ENCODE data around the gene CDC42EP1. TPM values are rescaled to one million over a fixed set of nuclear protein-coding genes. Genes with fewer than 3 reads are reported as not detected.
"Not testable (repeated sequence)": the region's sequence is repeated elsewhere in the genome, so short reads cannot be mapped to it uniquely, and the experiment has no call there.

The CDC42EP1 gene
- total RNA-seq, 1 donor: 35.5 TPM

- H3K36me3 ChIP-seq (ENCODE audit: insufficient read depth, low read length): no peaks in the 10 kb centered on the region
- no peak for TF ChIP-seq CTCF (IDR thresholded peaks at IDR 0.05; ENCODE audit: extremely low read depth, low read depth, low read length)
- H3K4me3 ChIP-seq (ENCODE audit: insufficient read depth, low read length): peak overlapping the region; percentile 10
- no peaks in the 10 kb centered on the region for H3K9me3 ChIP-seq (ENCODE audit: low read depth, low read length)
- H3K27ac ChIP-seq (ENCODE audit: low read depth, low read length): no peak overlapping the region
- no peak overlapping the region for H2AFZ ChIP-seq (ENCODE audit: low read length)
- H3K27me3 ChIP-seq (ENCODE audit: insufficient read depth, low read length): peaks cover 19% of the 10 kb centered on the region
- peak overlapping the region; percentile 56 for H3K4me2 ChIP-seq (ENCODE audit: insufficient read depth, low read length)
- peaks cover 8% of the 10 kb centered on the region for H3K4me1 ChIP-seq (ENCODE audit: insufficient read depth, low read length)
- no peaks in the 10 kb centered on the region for H4K20me1 ChIP-seq (ENCODE audit: insufficient read depth, low read length)
- no peaks in the 10 kb centered on the region for H3K79me2 ChIP-seq (ENCODE audit: insufficient read depth, low read length)
- peak; percentile 52 for DNase-seq (ENCODE audit: insufficient read length, low spot score, missing footprints)
These were observed 41.5 kb downstream of the CDC42EP1 start for GRCh38 chr22:37601540-37602442.

- H3K4me3 ChIP-seq (ENCODE audit: insufficient read depth, low read length); H3K27ac ChIP-seq (ENCODE audit: low read depth, low read length); H3K79me2 ChIP-seq (ENCODE audit: insufficient read depth, low read length); H3K4me2 ChIP-seq (ENCODE audit: insufficient read depth, low read length); H3K36me3 ChIP-seq (ENCODE audit: insufficient read depth, low read length); DNase-seq (ENCODE audit: insufficient read length, low spot score, missing footprints); H2AFZ ChIP-seq (ENCODE audit: low read length); H3K9me3 ChIP-seq (ENCODE audit: low read depth, low read length); H4K20me1 ChIP-seq (ENCODE audit: insufficient read depth, low read length): not testable (repeated sequence)
- H3K4me1 ChIP-seq (ENCODE audit: insufficient read depth, low read length): peaks cover 14% of the 10 kb centered on the region
- H3K27me3 ChIP-seq (ENCODE audit: insufficient read depth, low read length): peaks cover 19% of the 10 kb centered on the region
These were observed 42.4 kb downstream of the CDC42EP1 start for GRCh38 chr22:37602546-37603277.

GRCh38 chr22:37604074-37604473 is 43.8 kb downstream of the CDC42EP1 start:
- no peak overlapping the region for H3K4me2 ChIP-seq (ENCODE audit: insufficient read depth, low read length)

GRCh38 chr22:37604875-37605274 is 44.6 kb downstream of the CDC42EP1 start:
- DNase-seq (ENCODE audit: insufficient read length, low spot score, missing footprints): no peak
- TF ChIP-seq CTCF (IDR thresholded peaks at IDR 0.05; ENCODE audit: extremely low read depth, low read depth, low read length): no peak
- H3K27ac ChIP-seq (ENCODE audit: low read depth, low read length): no peak overlapping the region
- no peak overlapping the region for H2AFZ ChIP-seq (ENCODE audit: low read length)
- H3K9me3 ChIP-seq (ENCODE audit: low read depth, low read length): no peaks in the 10 kb centered on the region
- no peak overlapping the region for H3K4me3 ChIP-seq (ENCODE audit: insufficient read depth, low read length)
- H4K20me1 ChIP-seq (ENCODE audit: insufficient read depth, low read length): no peaks in the 10 kb centered on the region
- peaks cover 24% of the 10 kb centered on the region for H3K4me1 ChIP-seq (ENCODE audit: insufficient read depth, low read length)
- H3K36me3 ChIP-seq (ENCODE audit: insufficient read depth, low read length): no peaks in the 10 kb centered on the region
- H3K79me2 ChIP-seq (ENCODE audit: insufficient read depth, low read length): peaks cover 10% of the 10 kb centered on the region
- H3K27me3 ChIP-seq (ENCODE audit: insufficient read depth, low read length): peaks cover 19% of the 10 kb centered on the region
- H3K4me2 ChIP-seq (ENCODE audit: insufficient read depth, low read length): no peak overlapping the region

More at GRCh38 chr22:37604074-37604473, 43.8 kb downstream of the CDC42EP1 start:
- H2AFZ ChIP-seq (ENCODE audit: low read length): no peak overlapping the region
- no peak overlapping the region for H3K27ac ChIP-seq (ENCODE audit: low read depth, low read length)
- no peaks in the 10 kb centered on the region for H3K9me3 ChIP-seq (ENCODE audit: low read depth, low read length)
- peaks cover 19% of the 10 kb centered on the region for H3K27me3 ChIP-seq (ENCODE audit: insufficient read depth, low read length)
- no peaks in the 10 kb centered on the region for H4K20me1 ChIP-seq (ENCODE audit: insufficient read depth, low read length)
- peak; percentile 62 for DNase-seq (ENCODE audit: insufficient read length, low spot score, missing footprints)
- no peak overlapping the region for H3K4me3 ChIP-seq (ENCODE audit: insufficient read depth, low read length)
- peaks cover 18% of the 10 kb centered on the region for H3K4me1 ChIP-seq (ENCODE audit: insufficient read depth, low read length)
- TF ChIP-seq CTCF (IDR thresholded peaks at IDR 0.05; ENCODE audit: extremely low read depth, low read depth, low read length): no peak
- H3K36me3 ChIP-seq (ENCODE audit: insufficient read depth, low read length): no peaks in the 10 kb centered on the region
- peaks cover 2% of the 10 kb centered on the region for H3K79me2 ChIP-seq (ENCODE audit: insufficient read depth, low read length)
